GM18505 (cell line): ENCODE results near the gene CCSER1.
"Not testable (repeated sequence)": the region's sequence is repeated elsewhere in the genome, so short reads cannot be mapped to it uniquely, and the experiment has no call there.

Experiments used
- ATAC-seq: cut with Tn5 transposase; IDR thresholded peaks from one replicate; pipeline ENCODE4 v1.9.1; 2021; ENCODE audit not compliant: unreplicated experiment
- POLR2A ChIP-seq: IDR thresholded peaks from 4 replicates; pipeline ENCODE4 v1.6.1; 2011; ENCODE audit warnings: borderline replicate concordance; ENCODE audit not compliant: insufficient read depth, insufficient read length; ENCODE audit errors: extremely low read depth

Gene CCSER1

DNA sequence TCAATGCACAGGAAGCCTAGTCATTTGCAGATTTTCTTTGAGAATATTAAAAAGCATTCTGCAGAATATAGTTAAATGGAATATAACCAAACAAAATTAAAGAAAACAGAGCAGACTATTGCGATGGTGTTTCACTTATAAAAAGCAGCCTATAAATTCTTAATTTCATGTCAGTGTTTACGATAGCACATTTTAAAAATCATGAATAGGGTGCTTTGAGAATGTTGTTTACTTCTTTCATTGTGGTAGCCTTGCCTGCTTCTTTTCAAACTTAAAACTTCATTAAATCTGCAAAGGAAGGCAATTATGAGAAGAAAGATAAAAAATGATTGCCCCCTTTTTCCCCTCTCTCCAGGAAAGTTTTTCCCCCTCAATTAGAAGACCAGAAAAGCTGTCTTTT lies 748.6 kb downstream of the CCSER1 start:
- no peak for TF ChIP-seq POLR2A
- ATAC-seq, result no peak

DNA sequence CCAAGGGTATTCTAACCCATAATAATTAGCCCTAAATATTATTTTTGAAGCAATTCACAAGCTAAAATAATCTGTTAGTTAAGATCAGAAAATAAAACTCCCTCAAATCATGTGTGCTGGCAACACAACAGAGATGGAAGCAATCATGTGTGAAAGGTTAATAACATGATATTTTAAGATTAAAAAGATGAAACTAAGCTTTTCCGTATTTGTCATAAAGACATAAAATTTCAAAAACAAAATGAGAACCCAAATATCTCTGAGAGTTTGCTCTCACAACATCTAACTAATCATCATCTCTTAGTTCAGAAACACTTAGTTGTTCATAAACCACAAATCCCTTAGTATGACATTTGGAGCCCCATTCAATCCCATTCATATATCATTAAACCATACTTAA lies 749.1 kb downstream of the CCSER1 start:
- no peak for TF ChIP-seq POLR2A
- ATAC-seq, result no peak

DNA sequence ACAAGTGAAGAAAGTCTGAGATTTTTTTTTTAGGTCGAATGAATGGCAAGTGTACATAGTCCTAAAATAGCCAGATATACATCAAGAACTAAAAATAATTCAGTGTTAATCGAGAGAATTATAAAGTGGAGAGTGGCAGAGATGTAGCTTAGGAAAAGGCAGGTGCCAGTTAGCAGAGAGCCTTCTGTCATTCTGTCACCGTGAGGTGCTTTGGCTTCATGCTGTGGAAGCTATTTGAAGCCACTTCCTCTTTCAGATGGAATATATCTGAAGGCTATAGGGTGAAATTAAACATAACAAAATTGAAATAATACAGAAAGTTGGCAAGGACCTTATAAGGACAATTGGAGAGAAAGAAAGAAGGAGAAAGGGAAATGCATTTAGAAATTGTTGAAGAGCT lies 756.3 kb downstream of the CCSER1 start:
- no peak for ATAC-seq
- no peak for TF ChIP-seq POLR2A

DNA sequence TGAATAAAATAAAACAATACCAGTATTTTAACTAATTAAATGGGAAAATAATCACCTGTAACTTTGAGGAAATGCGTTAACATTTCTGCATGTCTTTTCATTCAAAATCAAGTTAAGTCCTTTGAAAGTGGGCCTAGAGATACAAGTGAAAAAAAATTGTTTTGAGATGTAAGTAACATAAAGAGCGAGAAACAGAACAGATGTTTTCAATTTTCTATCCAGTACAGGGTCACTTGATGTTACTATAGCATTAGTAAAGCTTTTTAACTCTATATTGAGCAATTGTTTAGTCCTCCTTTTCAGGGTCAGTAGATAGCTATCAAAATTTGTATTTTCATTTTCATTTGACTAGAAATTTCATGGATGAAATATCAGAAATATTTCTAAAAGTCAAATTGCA lies 761.4 kb downstream of the CCSER1 start:
- no peak for ATAC-seq
- no peak for TF ChIP-seq POLR2A

DNA sequence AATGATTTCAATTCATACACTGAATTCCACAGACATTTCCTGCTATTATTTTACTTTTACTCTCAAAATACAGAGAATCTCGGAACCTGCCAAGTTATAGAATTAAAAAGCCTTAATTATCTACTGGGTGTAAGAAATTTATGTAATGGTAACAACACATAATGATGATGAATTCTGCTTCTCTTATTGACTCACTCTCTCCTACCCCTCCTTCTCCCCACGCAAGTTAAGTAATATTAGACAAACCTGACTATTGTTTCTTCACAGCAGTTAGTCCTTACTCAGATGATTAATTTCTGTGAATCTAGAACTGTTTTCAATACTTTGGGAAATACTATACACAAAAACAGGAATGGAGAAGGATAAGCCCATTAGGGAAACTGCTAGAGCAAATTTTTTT lies 762.0 kb downstream of the CCSER1 start:
- ATAC-seq, result no peak
- no peak for TF ChIP-seq POLR2A

DNA sequence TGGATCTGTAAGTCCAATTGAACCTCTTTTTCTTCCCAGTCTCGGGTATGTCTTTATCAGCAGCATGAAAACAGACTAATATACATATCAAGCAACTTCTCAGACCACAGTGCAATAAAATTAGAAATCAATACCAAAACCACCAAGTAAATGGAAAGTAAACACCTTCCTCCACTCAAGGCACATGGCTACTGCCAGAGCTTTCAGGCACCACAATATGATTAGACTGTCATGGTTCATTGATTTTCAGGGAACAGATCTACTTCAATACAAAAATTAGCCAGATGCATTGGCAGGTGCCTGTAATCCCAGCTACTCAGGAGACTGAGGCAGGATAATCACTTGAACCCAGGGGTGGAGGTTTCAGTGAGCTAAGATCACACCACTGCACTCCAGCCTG lies 776.2 kb downstream of the CCSER1 start:
- ATAC-seq, result not testable (repeated sequence)

DNA sequence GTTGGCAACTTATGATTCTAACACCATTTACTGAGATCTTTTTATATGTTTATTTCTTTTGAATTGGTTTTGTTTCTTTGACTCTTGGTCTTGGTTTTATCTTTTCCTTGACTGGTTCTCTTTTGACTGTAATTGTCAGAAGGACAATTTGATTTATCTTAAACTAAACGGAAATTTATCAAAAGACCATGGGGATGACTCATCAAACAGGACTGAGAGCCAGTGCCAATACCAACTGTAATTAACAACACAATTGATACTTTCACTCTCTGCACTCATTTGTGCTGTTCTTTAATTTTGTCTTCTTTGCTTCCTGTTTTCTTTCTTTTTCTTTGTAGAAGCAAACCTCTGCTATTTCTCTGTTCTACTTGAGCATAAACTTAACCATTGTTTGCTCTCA lies 776.8 kb downstream of the CCSER1 start:
- no peak for ATAC-seq
- no peak for TF ChIP-seq POLR2A

DNA sequence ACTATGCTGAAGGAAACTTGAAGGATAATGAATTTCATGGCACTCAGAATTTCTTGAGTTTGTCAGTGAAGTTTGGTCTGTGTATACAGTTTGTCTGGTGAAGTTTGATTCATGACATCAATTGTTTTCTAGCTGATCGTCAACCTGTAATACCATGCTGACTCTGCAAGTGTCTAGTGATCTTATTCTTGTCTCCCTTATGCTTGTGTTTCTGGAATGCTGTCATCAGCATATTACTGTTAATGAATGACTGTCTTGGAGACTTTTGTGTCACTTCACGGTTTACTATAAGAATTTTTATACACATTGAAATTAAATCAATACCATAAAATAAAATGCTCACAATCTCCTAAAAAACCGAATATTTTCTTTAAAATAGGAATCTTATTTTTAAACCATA lies 779.0 kb downstream of the CCSER1 start:
- no peak for ATAC-seq
- no peak for TF ChIP-seq POLR2A

DNA sequence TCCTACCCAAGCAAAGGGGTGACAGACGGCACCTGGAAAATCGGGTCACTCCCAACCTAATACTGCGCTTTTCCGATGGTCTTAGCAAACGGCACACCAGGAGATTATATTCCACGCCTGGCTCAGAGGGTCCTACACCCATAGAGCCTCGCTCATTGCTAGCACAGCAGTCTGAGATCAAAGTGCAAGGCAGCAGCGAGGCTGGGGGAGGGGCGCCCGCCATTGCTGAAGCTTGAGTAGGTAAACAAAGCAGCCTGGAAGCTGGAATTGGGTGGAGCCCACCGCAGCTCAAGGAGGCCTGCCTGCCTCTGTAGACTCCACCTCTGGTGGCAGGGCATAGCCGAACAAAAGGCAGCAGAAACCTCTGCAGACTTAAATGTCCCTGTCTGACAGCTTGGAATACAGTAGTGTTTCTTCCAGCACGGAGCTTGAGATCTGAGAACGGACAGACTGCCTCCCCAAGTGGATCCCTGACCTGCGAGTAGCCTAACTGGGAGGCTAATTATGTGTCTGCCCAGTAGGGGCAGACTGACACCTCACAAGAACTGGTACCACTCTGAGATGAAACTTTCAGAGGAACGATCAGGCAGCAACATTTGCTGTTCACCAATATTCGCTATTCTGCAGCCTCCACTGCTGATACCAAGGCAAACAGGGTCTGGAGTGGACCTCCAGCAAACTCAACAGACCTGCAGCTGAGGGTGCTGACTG lies 784.7 kb downstream of the CCSER1 start:
- ATAC-seq, result not testable (repeated sequence)

DNA sequence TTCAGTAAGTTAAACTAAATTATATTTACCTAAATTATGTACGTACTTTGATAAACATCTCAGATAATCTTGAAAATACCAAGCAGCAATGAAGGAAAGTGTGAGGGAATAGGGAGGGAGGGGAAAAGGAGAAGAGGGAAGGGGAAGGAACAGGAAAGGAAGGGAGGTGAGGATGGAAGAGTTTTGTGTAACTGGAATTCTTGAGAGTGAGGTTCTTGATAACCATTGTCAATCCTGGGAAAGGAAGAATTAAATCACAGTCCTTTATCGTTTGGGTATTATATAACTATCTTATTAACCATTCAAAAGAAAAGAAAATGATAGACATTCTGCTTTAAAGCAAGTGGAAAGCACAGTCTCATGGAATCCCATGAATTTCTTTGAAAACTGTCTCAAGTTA lies 795.0 kb downstream of the CCSER1 start:
- no peak for ATAC-seq
- TF ChIP-seq POLR2A, result no peak

DNA sequence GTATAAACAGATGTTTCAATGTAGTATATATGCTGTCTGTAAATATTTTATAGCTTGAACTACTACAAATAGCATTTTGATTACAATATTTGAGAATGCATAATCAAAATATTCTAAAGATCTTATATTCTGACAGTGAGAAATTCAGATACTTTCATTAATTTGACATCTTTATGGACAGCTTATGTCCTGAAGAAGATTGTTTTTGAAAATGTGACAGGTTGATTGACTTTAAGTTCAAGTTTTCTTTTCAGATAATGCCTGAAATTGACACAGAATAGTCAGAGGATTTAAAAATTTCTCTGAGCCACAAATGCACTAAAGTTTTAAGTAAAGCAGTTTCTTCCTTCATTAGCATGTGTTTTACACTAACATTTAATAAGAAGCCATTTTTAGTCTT lies 799.8 kb downstream of the CCSER1 start:
- no peak for ATAC-seq
- TF ChIP-seq POLR2A, result no peak

DNA sequence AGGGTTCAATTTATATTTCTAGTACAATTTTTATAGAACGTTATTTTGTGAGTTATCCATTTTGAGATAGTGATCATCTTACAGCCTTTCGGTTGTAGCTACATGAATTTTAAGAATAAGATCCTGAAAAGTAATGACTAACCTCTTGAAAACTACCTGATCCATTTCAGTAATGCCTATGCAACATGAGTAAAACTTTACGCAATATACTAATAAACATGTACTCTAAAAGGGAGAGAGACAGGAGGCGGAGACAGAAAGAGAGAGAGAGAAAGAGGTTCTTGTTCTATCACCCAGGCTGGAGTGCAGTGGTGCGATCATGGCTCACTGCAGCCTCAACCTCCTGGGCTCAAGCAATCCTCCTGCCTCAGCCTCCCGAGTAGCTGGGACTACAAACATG lies 816.1 kb downstream of the CCSER1 start:
- no peak for ATAC-seq

DNA sequence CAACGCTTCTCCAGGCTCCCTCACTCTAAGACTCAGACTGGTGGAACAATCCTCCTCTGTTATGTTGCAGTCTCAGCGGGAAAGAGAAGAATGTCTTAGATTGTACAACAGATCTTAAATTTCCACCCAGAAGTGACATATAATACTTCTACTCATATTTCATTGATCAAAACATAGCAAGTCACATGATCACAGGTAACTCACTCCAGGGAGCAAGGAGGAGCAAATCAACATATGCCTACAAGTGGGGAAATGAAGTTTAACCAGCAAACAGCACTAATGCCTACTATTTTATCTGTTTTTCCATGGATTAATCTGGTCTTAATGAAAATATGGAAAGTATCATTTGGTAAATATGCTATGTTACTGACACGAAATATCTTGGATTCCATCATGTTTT lies 819.8 kb downstream of the CCSER1 start:
- no peak for TF ChIP-seq POLR2A
- no peak for ATAC-seq

More for the DNA sequence above, 816.1 kb downstream of the CCSER1 start:
- TF ChIP-seq POLR2A, result no peak

DNA sequence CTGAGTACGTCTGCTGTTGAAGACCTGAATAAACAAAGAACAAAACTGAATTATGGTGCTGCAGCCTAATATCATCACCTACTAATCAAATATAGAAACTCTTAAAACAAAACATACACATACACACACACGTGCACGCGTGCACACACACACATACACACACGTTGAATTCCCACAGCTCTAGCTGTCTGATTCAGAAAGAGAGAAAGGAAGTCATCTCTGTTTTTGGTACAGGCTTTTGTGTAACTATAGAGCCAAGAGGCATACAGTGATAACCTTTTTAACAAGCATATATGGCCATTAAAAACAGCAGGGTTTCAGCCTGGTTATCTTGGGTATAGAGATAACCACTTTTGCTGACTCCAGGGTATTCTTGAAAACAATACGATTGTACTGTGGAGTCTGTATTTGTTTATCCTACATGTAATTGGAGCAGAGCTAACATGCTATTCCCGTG lies 823.2 kb downstream of the CCSER1 start:
- TF ChIP-seq POLR2A, result no peak
- ATAC-seq, result no peak

DNA sequence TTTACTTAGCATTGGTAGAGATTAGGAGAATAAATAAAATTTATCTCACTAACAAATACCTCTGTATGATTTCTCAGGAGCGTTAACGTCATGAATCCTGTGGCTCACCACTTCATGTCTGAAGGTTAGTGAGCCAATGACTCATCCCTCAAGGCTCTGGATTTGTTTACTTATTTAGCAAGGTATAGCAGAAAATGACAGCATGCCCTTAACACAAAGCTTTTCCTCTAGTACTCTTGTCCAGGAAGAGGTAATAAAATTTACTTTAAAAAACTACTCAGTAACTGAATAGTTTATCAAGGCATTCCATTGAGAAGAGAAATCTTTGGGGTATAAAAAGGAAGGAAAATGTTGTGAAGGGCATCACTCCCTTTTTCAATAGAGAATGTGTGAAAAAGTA lies 823.8 kb downstream of the CCSER1 start:
- no peak for TF ChIP-seq POLR2A
- no peak for ATAC-seq
